ENCODE measurements around the gene TEX54.

- TF ChIP-seq CTCF (IDR thresholded peaks at IDR 0.05) (no peak), POLR2AphosphoS5 (IDR thresholded peaks at IDR 0.05) (no peak), POLR2A (IDR thresholded peaks at IDR 0.05) (no peak), EP300 (IDR thresholded peaks at IDR 0.05) (no peak)
These were observed 23.8 kb upstream of the TEX54 start for GRCh38 chr11:62856333-62856895.

Data from stomach (tissue), 4 donors.